Endothelial cell of umbilical vein (primary cell): ENCODE measurements around the gene HBQ1. TPM values are rescaled to one million over a fixed set of nuclear protein-coding genes. Genes with fewer than 3 reads are reported as not detected.

ENCODE experiments used
- BruUV-seq: library from RNA; stranded (reverse); fragments of 400-500 nt; replicated peaks from 2 replicates; lab custom pipeline; 2021; lab: Mats Ljungman, UMichigan
- CTCF ChIA-PET: fragments of 300-600, 350-600 bp; sonication (Branson Sonifier 250); formaldehyde crosslinking; loops from one replicate; lab custom pipeline; 2021; ENCODE audit warnings: antibody characterized with exemption, inconsistent platforms; lab: Charles Lee
- POLR2A ChIA-PET: fragments of 300-600, 350-600 bp; sonication (Branson Sonifier 250); formaldehyde crosslinking; loops from one replicate; lab custom pipeline; 2021; ENCODE audit warnings: antibody characterized with exemption, inconsistent platforms; lab: Charles Lee
- DNase-seq: peaks from one replicate; pipeline ENCODE4 v3.0.0-alpha.2; 2011; ENCODE audit warnings: low read depth, low spot score
- FAIRE-seq: peaks from 2 replicates; lab custom pipeline; 2011; peaks lifted over from hg19 to GRCh38; lab: Jason Lieb, UNC
- H2AFZ ChIP-seq: 2 replicates; pipeline ENCODE4 v1.6.0; 2012; ENCODE audit warnings: low read depth, low read length, control low read depth, inconsistent platforms
- H3K27ac ChIP-seq: 2 replicates; pipeline ENCODE4 v1.5.1; 2011; ENCODE audit warnings: low read depth, mild to moderate bottlenecking, control low read depth, low read length, moderate library complexity; ENCODE audit not compliant: insufficient read depth
- H3K27me3 ChIP-seq, 2 experiments: 2 replicates each; pipeline versions ENCODE4 v1.6.0 to v1.6.1; 2011; ENCODE audit warnings: low read length in 2 of 2, mixed read lengths in 1 of 2; ENCODE audit not compliant: control insufficient read depth in 2 of 2, insufficient read depth in 2 of 2
- H3K36me3 ChIP-seq, 2 experiments: 2 replicates in 1 of 2; 3 replicates in 1 of 2; pipeline ENCODE4 v1.5.1; 2011; ENCODE audit warnings: low read length in 2 of 2, mild to moderate bottlenecking in 1 of 2, moderate library complexity in 1 of 2; ENCODE audit not compliant: control insufficient read depth in 2 of 2, insufficient read depth in 2 of 2; ENCODE audit errors: extremely low read depth in 1 of 2
- H3K4me1 ChIP-seq: 3 replicates; pipeline ENCODE4 v1.5.1; 2011; ENCODE audit warnings: mild to moderate bottlenecking, low read length; ENCODE audit not compliant: control insufficient read depth, insufficient read depth; ENCODE audit errors: extremely low read depth
- H3K4me2 ChIP-seq: 2 replicates; pipeline ENCODE4 v1.6.1; 2011; ENCODE audit warnings: low read length, control low read depth, mixed read lengths; ENCODE audit not compliant: insufficient read depth
- H3K4me3 ChIP-seq, 3 experiments: fragments of 200-600 bp in 1 of 3; sonication (generic), shearing (Covaris generic) in 1 of 3; replicated peaks in 1 of 3; 2 replicates each; pipeline ENCODE4 v1.5.1; 2011 to 2016; ENCODE audit warnings: control low read depth in 3 of 3, low read length in 3 of 3, mild to moderate bottlenecking in 2 of 3, inconsistent platforms in 1 of 3, low read depth in 1 of 3, moderate library complexity in 1 of 3; ENCODE audit not compliant: insufficient read depth in 1 of 3
- H3K79me2 ChIP-seq: 2 replicates; pipeline ENCODE4 v1.6.0; 2012; ENCODE audit warnings: low read length, inconsistent platforms; ENCODE audit not compliant: control insufficient read depth, insufficient read depth
- H3K9ac ChIP-seq: replicated peaks from 2 replicates; pipeline ENCODE3; 2011; ENCODE audit warnings: low read length, control low read depth; ENCODE audit not compliant: insufficient read depth; ENCODE audit errors: extremely low read depth
- H3K9me1 ChIP-seq: replicated peaks from 3 replicates; pipeline ENCODE4 v1.6.0; 2011; ENCODE audit warnings: mild to moderate bottlenecking, low read length; ENCODE audit not compliant: control insufficient read depth, insufficient read depth; ENCODE audit errors: extremely low read depth
- H3K9me3 ChIP-seq: replicated peaks from 2 replicates; pipeline ENCODE4 v1.5.1; 2012; ENCODE audit warnings: low read length, inconsistent platforms; ENCODE audit not compliant: control insufficient read depth, insufficient read depth
- H4K20me1 ChIP-seq: replicated peaks from 2 replicates; pipeline ENCODE3; 2011; ENCODE audit warnings: mild to moderate bottlenecking, low read length; ENCODE audit not compliant: control insufficient read depth, insufficient read depth; ENCODE audit errors: extremely low read depth
- CTCF ChIP-seq, 2 donors: IDR thresholded peaks; 1 replicate in 1 of 2; 2 replicates in 1 of 2; pipeline ENCODE4 v1.5.1; 2011; ENCODE audit warnings: low read length in 2 of 2, mild to moderate bottlenecking in 2 of 2, moderate library complexity in 2 of 2, control low read depth in 1 of 2, inconsistent platforms in 1 of 2, low read depth in 1 of 2; ENCODE audit not compliant: insufficient read depth in 1 of 2; ENCODE audit errors: extremely low read depth in 1 of 2
- EZH2 ChIP-seq: IDR thresholded peaks from 2 replicates; pipeline ENCODE4 v1.6.1; 2012; ENCODE audit warnings: borderline replicate concordance, low read depth, mild to moderate bottlenecking, moderate library complexity, low read length, inconsistent platforms; ENCODE audit not compliant: severe bottlenecking
- FOS ChIP-seq: IDR thresholded peaks from 2 replicates; pipeline ENCODE4 v1.6.1; 2011; ENCODE audit warnings: mild to moderate bottlenecking, low read length, moderate library complexity, borderline replicate concordance; ENCODE audit not compliant: insufficient read depth
- GATA2 ChIP-seq: IDR thresholded peaks from 2 replicates; pipeline ENCODE4 v1.7.0; 2011; ENCODE audit warnings: low read depth, mild to moderate bottlenecking, moderate library complexity, mixed read lengths, low read length; ENCODE audit not compliant: insufficient read length, insufficient read depth
- JUN ChIP-seq: IDR thresholded peaks from 2 replicates; pipeline ENCODE4 v1.6.1; 2011; ENCODE audit warnings: borderline replicate concordance, low read depth; ENCODE audit not compliant: insufficient read length, insufficient read depth
- MAX ChIP-seq: IDR thresholded peaks from 2 replicates; pipeline ENCODE4 v1.6.1; 2011; ENCODE audit not compliant: insufficient read depth, insufficient read length
- MYC ChIP-seq: IDR thresholded peaks from one replicate; pipeline ENCODE4 v1.6.1; 2011; ENCODE audit warnings: mild to moderate bottlenecking, low read depth, low read length
- POLR2A ChIP-seq: IDR thresholded peaks from 2 replicates; pipeline ENCODE4 v1.6.1; 2012; ENCODE audit warnings: low read depth, mild to moderate bottlenecking, control low read depth, low read length
- POLR2AphosphoS5 ChIP-seq: IDR thresholded peaks from 2 replicates; pipeline ENCODE4 v1.6.1; 2012; ENCODE audit warnings: low read depth, mild to moderate bottlenecking, control low read depth, low read length, moderate library complexity; ENCODE audit not compliant: insufficient read depth
- dilution Hi-C: fragments of 300-500 bp; cut with MboI; formaldehyde crosslinking; loops from one replicate; pipeline ENCODE4 v1.15.0; 2019; ENCODE audit warnings: low sequenced_read_pairs; ENCODE audit not compliant: extremely low pct_ligation_motif_present
- intact Hi-C: fragments of 100-400 bp; cut with micrococcal nuclease; formaldehyde crosslinking; loops from one replicate; pipeline ENCODE4 v1.10.0; 2022
- polyA plus RNA-seq, 4 experiments: library from polyadenylated mRNA; depleted of rRNA in 3 of 4; stranded (reverse) in 3 of 4; unstranded in 1 of 4; fragments of >200 nt; gene quantifications; 2 replicates each; pipeline versions ENCODE4 v1.2.1 to v1.2.3, GENCODE V29; 2011 to 2012; ENCODE audit warnings: missing spikeins in 1 of 4
- total RNA-seq: library from RNA; stranded (reverse); gene quantifications from 2 replicates; pipeline ENCODE4 v1.2.3, GENCODE V29; 2021

The HBQ1 gene
- total and polyA plus RNA-seq, 2 donors (not counting 3 experiments of a cell fraction or from before 2014, with no cell fraction given), result 0.75 TPM; not detected in 1

DNA sequence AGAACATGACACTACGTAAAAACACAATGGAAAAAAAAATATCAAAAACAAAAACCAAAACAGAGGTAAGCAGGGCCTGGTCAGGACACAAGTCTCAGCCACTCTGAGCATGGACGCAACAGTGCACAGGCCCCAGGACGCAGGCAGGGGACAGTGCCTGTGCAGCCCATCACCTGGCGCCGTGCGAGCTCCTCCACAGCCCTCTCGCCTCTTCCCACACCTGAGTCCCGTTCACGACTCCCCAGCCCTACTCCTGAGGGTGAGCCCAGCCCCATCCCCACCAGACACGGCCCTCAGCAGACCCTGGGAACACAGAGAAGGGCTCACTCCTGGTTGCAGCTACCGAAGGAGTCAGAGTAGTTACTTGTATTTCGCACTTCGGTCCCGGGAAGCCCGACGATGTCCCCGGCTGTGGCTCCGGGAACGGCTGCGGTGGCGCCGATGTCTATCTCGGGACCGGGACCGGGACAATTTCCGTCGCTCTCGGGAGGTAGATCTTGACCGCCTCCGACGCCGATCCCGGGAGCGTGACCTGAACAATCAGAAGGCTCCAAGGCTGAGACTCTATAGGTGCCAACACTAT lies 9.4 kb downstream of the HBQ1 start:
- H3K9me3 ChIP-seq, result no peaks in the 10 kb centered on the region
- DNase-seq, result no peak
- dilution Hi-C loops, result no loop called here
- H2AFZ ChIP-seq, result no peak overlapping the region
- BruUV-seq, result no TSS peak
- H3K9ac ChIP-seq, result no peak overlapping the region
- H3K4me2 ChIP-seq, result no peak overlapping the region
- ChIA-PET CTCF (interaction anchor here (1.8 kb wide), 1 partner anchor 9 kb away, joined by 5 read pairs; no protein-coding TSS in a partner anchor), POLR2A (no interaction called here)
- peaks cover 20 to 51% of the 10 kb centered on the region in 2 experiments for H3K36me3 ChIP-seq
- no peak overlapping the region for H3K27ac ChIP-seq
- FAIRE-seq, result no peak
- intact Hi-C loops, result no loop called here
- TF ChIP-seq EZH2, result no peak
- TF ChIP-seq GATA2, result no peak
- TF ChIP-seq FOS, result no peak
- no peak for TF ChIP-seq CTCF (IDR thresholded peaks at IDR 0.05; ENCODE audit: extremely low read depth in 1 of 2, insufficient read depth in 1 of 2, low read depth in 1 of 2, low read length in 2 of 2)
- no peak for TF ChIP-seq MYC
- TF ChIP-seq POLR2A, result no peak
- no peak for TF ChIP-seq POLR2AphosphoS5
- no peak for TF ChIP-seq JUN
- no peak for TF ChIP-seq MAX
- no peak overlapping the region for H3K4me3 ChIP-seq
- no peaks in the 10 kb centered on the region for H3K9me1 ChIP-seq
- H3K4me1 ChIP-seq, result no peaks in the 10 kb centered on the region
- no peaks in the 10 kb centered on the region for H4K20me1 ChIP-seq
- no peaks in the 10 kb centered on the region for H3K27me3 ChIP-seq
- H3K79me2 ChIP-seq, result no peaks in the 10 kb centered on the region
